ENCODE measurements around the gene CRNN.

The CRNN gene

GRCh38 chr1:152372672-152373071 lies 41.4 kb downstream of the CRNN start:
- Histone ChIP-seq H3K27ac (no peak overlapping the region), H3K27me3 (no peaks in the 10 kb centered on the region), H3K4me2 (no peak overlapping the region), H3K4me3 (no peak overlapping the region), H3K9me3 (replicated peaks in 1 of 11) (peaks cover 11 to 23% (median 20%) of the 10 kb centered on the region in 11 experiments; a peak in 18 of 22 replicates), H3K9ac (no peak overlapping the region), H3K4me1 (no peaks in the 10 kb centered on the region), H3K36me3 (no peaks in the 10 kb centered on the region), H4K20me1 (no peaks in the 10 kb centered on the region)
- TF ChIP-seq Cebpa-rat (IDR thresholded peaks at IDR 0.05), result no peak

DNA sequence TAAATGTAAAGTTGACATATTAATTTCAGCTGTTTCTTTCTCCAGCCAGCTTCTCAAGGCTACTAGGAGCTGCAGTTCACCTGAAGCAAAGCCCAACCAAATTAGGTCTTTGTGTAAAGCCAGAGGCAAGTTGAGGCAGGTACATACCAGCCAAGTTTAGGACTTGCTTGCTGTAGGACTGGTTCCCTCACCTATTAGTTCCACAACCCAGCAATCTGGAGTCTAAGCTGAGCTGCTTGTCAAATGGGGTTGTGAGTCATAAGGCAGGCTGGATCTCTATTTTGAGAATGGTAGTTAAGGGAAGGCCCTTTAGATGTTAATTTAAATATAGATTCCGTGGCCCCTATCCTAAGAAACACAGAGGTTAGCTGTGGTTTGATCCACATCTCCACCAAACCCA lies 46.6 kb downstream of the CRNN start:
- no peak overlapping the region for H3K4me2 ChIP-seq
- H3K4me1 ChIP-seq, result no peaks in the 10 kb centered on the region
- peaks cover 11 to 23% (median 20%) of the 10 kb centered on the region in 11 experiments; a peak in 18 of 22 replicates for H3K9me3 ChIP-seq (replicated peaks in 1 of 11)
- no peak overlapping the region for H3K9ac ChIP-seq
- no peaks in the 10 kb centered on the region for H4K20me1 ChIP-seq
- H3K27ac ChIP-seq, result no peak overlapping the region
- TF ChIP-seq Cebpa-rat (IDR thresholded peaks at IDR 0.05), result no peak
- H3K36me3 ChIP-seq, result no peaks in the 10 kb centered on the region
- H3K27me3 ChIP-seq, result no peaks in the 10 kb centered on the region
- H3K4me3 ChIP-seq, result no peak overlapping the region

DNA sequence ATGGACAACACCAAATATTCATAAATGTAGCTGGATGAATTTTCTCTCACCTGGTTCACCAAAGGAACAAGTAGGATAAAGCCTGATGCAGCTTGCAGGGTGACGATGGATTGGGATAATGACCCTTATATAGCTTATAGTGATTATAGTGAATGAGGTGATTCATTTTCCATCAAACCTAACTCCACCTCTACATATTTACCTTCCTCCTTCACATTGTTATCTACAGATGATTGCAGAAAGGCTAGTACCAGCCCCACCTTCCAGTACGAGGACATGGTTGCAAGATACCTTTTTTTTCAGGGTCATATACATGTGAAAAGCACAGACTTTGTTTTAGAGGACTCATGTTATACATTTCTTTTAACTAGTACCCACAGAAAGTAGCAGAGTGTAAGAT lies 54.2 kb downstream of the CRNN start, which contains the start of gene FLG2:
Gene FLG2, minus strand, starts transcription at position 101 of the 400 bp plus-strand sequence. CDS start 1,122 bp downstream, outside the sequence.
- no peak within 1 kb of the TSS for H3K4me3 ChIP-seq
- TF ChIP-seq Cebpa-rat (IDR thresholded peaks at IDR 0.05), result no peak
- H3K9ac ChIP-seq, result no peak within 1 kb of the TSS
- no peaks in the 10 kb centered on the region for H4K20me1 ChIP-seq
- peaks cover 5 to 21% (median 10%) of the 10 kb centered on the region in 11 experiments; a peak in 15 of 22 replicates for H3K9me3 ChIP-seq (replicated peaks in 1 of 11)
- H3K4me1 ChIP-seq, result no peaks in the 10 kb centered on the region
- H3K27me3 ChIP-seq, result no peaks in the 10 kb centered on the region
- H3K4me2 ChIP-seq, result no peak within 1 kb of the TSS
- H3K27ac ChIP-seq, result no peak within 1 kb of the TSS
- no peaks in the 10 kb centered on the region for H3K36me3 ChIP-seq

Data from BLaER1 treated with 17β-estradiol and CSF1 and Interleukin-3, amounts not matched to agents 10 nM and 100 nM (cell line).